IMR-90 (cell line): ENCODE measurements around the gene BRAT1. TPM values are rescaled to one million over a fixed set of nuclear protein-coding genes. Genes with fewer than 3 reads are reported as not detected.
A peak's percentile ranks its signal among the peaks of the same experiment; 100 is the strongest.

Experiments used
- ATAC-seq: fragments of 200-7000 bp; cut with Tn5 transposase; 2 replicates; pipeline ENCODE4 v1.9.1; 2020; ENCODE audit warnings: low read depth, mild to moderate bottlenecking, moderate library complexity
- BruUV-seq: library from RNA; stranded (reverse); fragments of 400-500 nt; replicated peaks from 2 replicates; lab custom pipeline; 2021; lab: Mats Ljungman, UMichigan
- CTCF ChIA-PET: fragments of 300-600 bp; formaldehyde crosslinking; extraction: SDS; loops from one replicate; lab custom pipeline; 2021; ENCODE audit warnings: antibody characterized with exemption; lab: Yijun Ruan, JAX
- POLR2A ChIA-PET: fragments of 300-600 bp; sonication (Branson Sonifier 250); formaldehyde crosslinking; loops from one replicate; lab custom pipeline; 2022; ENCODE audit warnings: antibody characterized with exemption; ENCODE audit not compliant: unreplicated experiment; lab: Charles Lee
- DNase-seq: peaks from one replicate; pipeline ENCODE4 v3.0.0; 2013
- H2AFZ ChIP-seq: replicated peaks from 2 replicates; pipeline ENCODE3; 2013; ENCODE audit warnings: low read length, mild to moderate bottlenecking; ENCODE audit not compliant: poor library complexity
- H2AK5ac ChIP-seq: 2 replicates; pipeline ENCODE4 v1.6.1; 2013; ENCODE audit warnings: low read depth, low read length, inconsistent platforms
- H2AK9ac ChIP-seq: replicated peaks from 2 replicates; pipeline ENCODE3; 2013; ENCODE audit warnings: mild to moderate bottlenecking, low read depth, low read length, moderate library complexity; ENCODE audit not compliant: poor library complexity
- H2BK120ac ChIP-seq: 2 replicates; pipeline ENCODE4 v1.6.1; 2013; ENCODE audit warnings: low read depth, low read length, inconsistent platforms
- H2BK15ac ChIP-seq: 3 replicates; pipeline ENCODE4 v1.6.1; 2013; ENCODE audit warnings: low read depth, low read length, inconsistent platforms
- H2BK20ac ChIP-seq: 2 replicates; pipeline ENCODE4 v1.6.1; 2013; ENCODE audit warnings: low read depth, mild to moderate bottlenecking, inconsistent platforms, low read length, moderate library complexity
- H2BK5ac ChIP-seq: 2 replicates; pipeline ENCODE4 v1.6.1; 2013; ENCODE audit warnings: mild to moderate bottlenecking, low read depth, low read length, inconsistent platforms; ENCODE audit not compliant: poor library complexity, severe bottlenecking
- H3K14ac ChIP-seq: replicated peaks from 2 replicates; pipeline ENCODE4 v1.6.1; 2013; ENCODE audit warnings: low read depth, low read length, inconsistent platforms
- H3K18ac ChIP-seq: 2 replicates; pipeline ENCODE4 v1.6.1; 2013; ENCODE audit warnings: low read depth, low read length, control low read depth
- H3K23ac ChIP-seq: 2 replicates; pipeline ENCODE4 v1.6.1; 2013; ENCODE audit warnings: low read depth, low read length, inconsistent platforms
- H3K27ac ChIP-seq: 2 replicates; pipeline ENCODE4 v1.5.1; 2013; ENCODE audit warnings: mild to moderate bottlenecking, control low read depth, low read length; ENCODE audit not compliant: insufficient read depth
- H3K27me3 ChIP-seq: 2 replicates; pipeline ENCODE4 v1.6.1; 2013; ENCODE audit warnings: low read length; ENCODE audit not compliant: control insufficient read depth, insufficient read depth
- H3K36me3 ChIP-seq: 2 replicates; pipeline ENCODE4 v1.6.1; 2013; ENCODE audit warnings: low read length, mixed read lengths; ENCODE audit not compliant: control insufficient read depth, insufficient read depth
- H3K4ac ChIP-seq: 2 replicates; pipeline ENCODE4 v1.6.1; 2013; ENCODE audit warnings: low read depth, low read length, inconsistent platforms
- H3K4me1 ChIP-seq: 2 replicates; pipeline ENCODE4 v1.6.1; 2013; ENCODE audit warnings: low read length, mixed read lengths; ENCODE audit not compliant: control insufficient read depth, insufficient read depth
- H3K4me2 ChIP-seq: 2 replicates; pipeline ENCODE4 v1.6.1; 2013; ENCODE audit warnings: low read depth, mild to moderate bottlenecking, control low read depth, low read length, moderate library complexity
- H3K4me3 ChIP-seq: 2 replicates; pipeline ENCODE4 v1.5.1; 2013; ENCODE audit warnings: low read depth, mild to moderate bottlenecking, control low read depth, low read length, moderate library complexity; ENCODE audit not compliant: insufficient read depth
- H3K56ac ChIP-seq: 2 replicates; pipeline ENCODE4 v1.6.1; 2013; ENCODE audit warnings: low read length, inconsistent platforms; ENCODE audit not compliant: insufficient read depth; ENCODE audit errors: extremely low read depth
- H3K79me1 ChIP-seq, 2 experiments: 2 replicates each; pipeline ENCODE4 v1.6.1; 2013; ENCODE audit warnings: low read length in 2 of 2, inconsistent platforms in 1 of 2, low read depth in 1 of 2
- H3K9ac ChIP-seq: 2 replicates; pipeline ENCODE4 v1.6.1; 2013; ENCODE audit warnings: low read depth, low read length, control low read depth
- H3K9me1 ChIP-seq: 2 replicates; pipeline ENCODE4 v1.6.1; 2013; ENCODE audit warnings: low read length, inconsistent platforms; ENCODE audit not compliant: insufficient read depth
- H3K9me3 ChIP-seq: 2 replicates; pipeline ENCODE4 v1.6.1; 2013; ENCODE audit warnings: low read length; ENCODE audit not compliant: control insufficient read depth, insufficient read depth
- H4K20me1 ChIP-seq: 2 replicates; pipeline ENCODE4 v1.6.1; 2013; ENCODE audit warnings: low read length, inconsistent platforms; ENCODE audit not compliant: insufficient read depth
- H4K5ac ChIP-seq: 2 replicates; pipeline ENCODE4 v1.6.1; 2013; ENCODE audit warnings: mild to moderate bottlenecking, low read depth, low read length, control low read depth
- H4K8ac ChIP-seq, 2 experiments: 2 replicates each; pipeline ENCODE4 v1.6.1; 2013; ENCODE audit warnings: low read depth in 2 of 2, low read length in 2 of 2, control low read depth in 1 of 2, inconsistent platforms in 1 of 2
- H4K91ac ChIP-seq: 2 replicates; pipeline ENCODE4 v1.6.1; 2013; ENCODE audit warnings: low read depth, low read length, inconsistent platforms; ENCODE audit not compliant: insufficient read depth
- CHD1 ChIP-seq: IDR thresholded peaks from 2 replicates; pipeline ENCODE4 v1.6.1; 2012; ENCODE audit warnings: low read depth, low read length, improper control_type of control experiment
- FOS ChIP-seq: fragments of 150-350 bp; IDR thresholded peaks from 2 replicates; pipeline ENCODE4 v1.6.1; 2016; ENCODE audit warnings: low read depth, low read length
- MXI1 ChIP-seq: IDR thresholded peaks from 2 replicates; pipeline ENCODE4 v1.6.1; 2012; ENCODE audit warnings: low read depth, mild to moderate bottlenecking, low read length, moderate library complexity, borderline replicate concordance
- RAD21 ChIP-seq: IDR thresholded peaks from 2 replicates; pipeline ENCODE4 v1.6.1; 2012; ENCODE audit warnings: low read length, improper control_type of control experiment
- RFX5 ChIP-seq: IDR thresholded peaks from 2 replicates; pipeline ENCODE4 v1.8.0; 2012; ENCODE audit warnings: low read depth, mild to moderate bottlenecking, low read length, moderate library complexity
- SMC3 ChIP-seq: fragments of 150-350 bp; IDR thresholded peaks from 2 replicates; pipeline ENCODE4 v1.6.1; 2016; ENCODE audit warnings: low read depth, mild to moderate bottlenecking, antibody characterized with exemption, low read length, moderate library complexity
- WGBS, 2 experiments: methylation state at CpG; one replicate each; pipeline versions ENCODE4 v1.1.5 to v1.1.7; 2013; ENCODE audit warnings: missing lambda C conversion rate in 2 of 2; ENCODE audit not compliant: insufficient read length in 1 of 2; ENCODE audit errors: extremely low coverage in 2 of 2; 5-methylcytosine and 5-hydroxymethylcytosine counted together
- dilution Hi-C: fragments of 300-500 bp; cut with HindIII; formaldehyde crosslinking; loops from one replicate; pipeline ENCODE4 v1.14.3; 2018; ENCODE audit warnings: low sequenced_read_pairs; ENCODE audit not compliant: unreplicated experiment
- in situ Hi-C: fragments of 300-500 bp; cut with MboI; formaldehyde crosslinking; loops from 3 replicates; pipeline ENCODE4 v1.14.3; 2019; ENCODE audit warnings: low sequenced_read_pairs, inconsistent platforms, mixed read lengths
- intact Hi-C: fragments of 100-400 bp; cut with micrococcal nuclease; formaldehyde crosslinking; loops from 2 replicates; pipeline ENCODE4 v1.10.0; 2022
- polyA plus RNA-seq, 3 experiments: library from polyadenylated mRNA; depleted of rRNA; stranded (reverse); fragments of >200 nt; gene quantifications; 2 replicates each; pipeline ENCODE4 v1.2.3, GENCODE V29; 2012; ENCODE audit warnings: low replicate concordance in 1 of 3
- total RNA-seq: library from RNA; depleted of rRNA; stranded (reverse); fragments of >200 nt; gene quantifications from 2 replicates; pipeline ENCODE4 v1.2.3, GENCODE V29; 2012

Gene BRAT1
- total and polyA plus RNA-seq, 2 of the 4 experiments (the other 2 are of a cell fraction) = 6.8 to 21.9 TPM

DNA sequence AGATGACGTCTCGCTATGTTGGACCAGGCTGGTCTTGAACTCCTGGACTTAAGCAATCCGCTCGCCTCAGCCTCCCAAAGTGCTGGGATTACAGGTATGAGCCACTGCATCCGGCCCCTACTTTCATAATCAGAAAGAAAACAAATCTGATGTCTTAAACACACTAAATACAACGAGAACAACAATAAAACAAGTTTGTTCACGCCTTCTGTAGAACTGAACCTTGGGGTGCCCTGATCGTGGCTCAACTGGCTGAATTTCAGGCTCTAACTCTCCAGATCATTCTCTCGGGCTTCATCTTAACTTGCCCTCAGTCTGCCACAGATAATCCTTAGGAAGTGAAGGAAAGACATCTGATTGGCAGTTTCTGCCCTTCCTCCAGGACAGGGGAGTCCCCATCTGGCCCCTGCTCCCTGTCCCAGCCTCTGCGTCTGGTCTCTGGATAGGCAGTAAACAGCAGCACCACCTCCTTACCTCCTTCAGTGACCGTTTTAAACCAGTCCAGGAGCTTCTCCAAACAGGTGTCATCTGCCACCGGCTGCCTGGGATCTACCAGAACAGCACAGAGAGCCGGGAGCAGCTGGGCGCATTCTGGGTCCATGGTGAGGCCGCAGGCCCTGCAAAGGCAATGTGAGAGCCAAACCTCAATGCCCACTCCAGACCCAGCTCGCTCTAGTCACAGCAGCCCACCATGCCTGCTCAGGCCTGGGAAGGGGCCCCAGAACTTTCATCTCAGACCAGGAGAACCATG, 1.3 kb downstream of the BRAT1 start:
- Histone ChIP-seq H3K4ac (no peak overlapping the region), H2BK120ac (no peak overlapping the region), H3K36me3 (peaks cover 5% of the 10 kb centered on the region), H3K4me3 (no peak overlapping the region), H3K4me1 (peaks cover 7% of the 10 kb centered on the region), H3K23ac (peak overlapping the region; percentile 51), H3K14ac (peak overlapping the region; percentile 48; the same call in 1 of the 2 replicates), H4K20me1 (peaks cover 6% of the 10 kb centered on the region; the same call in 1 of the 2 replicates), H4K91ac (no peak overlapping the region), H3K56ac (peak overlapping the region; percentile 15; the same call in 1 of the 2 replicates), H2BK15ac (no peak overlapping the region), H3K27ac (no peak overlapping the region), H2AK9ac (peak overlapping the region; percentile 7), H3K9me3 (no peaks in the 10 kb centered on the region), H4K5ac (no peak overlapping the region), H3K18ac (no peak overlapping the region), H2AK5ac (0 out of 2 replicates have a peak overlapping the region, but pooled peaks have one; percentile 24), H2BK5ac (no peak overlapping the region), H4K8ac (no peak overlapping the region), H2AFZ (peak overlapping the region; percentile 46), H2BK20ac (no peak overlapping the region), H3K4me2 (peak overlapping the region; percentile 92), H3K9ac (peak overlapping the region; percentile 99), H3K79me1 (peaks cover 13 to 32% of the 10 kb centered on the region in 2 experiments), H3K9me1 (peaks cover 8% of the 10 kb centered on the region; the same call in 1 of the 2 replicates), H3K27me3 (no peaks in the 10 kb centered on the region)
- 67% methylated on average over 7 of the region's 16 CpGs; no CpG with 5 or more reads in 1 of the 2 experiments for WGBS, 2 experiments
- ATAC-seq (no peak), DNase-seq (no peak)
- in situ Hi-C loops = no loop called here
- CTCF ChIA-PET = no interaction called here
- no TSS peak for BruUV-seq
- intact Hi-C loops = no loop called here
- TF ChIP-seq RFX5 (no peak), MXI1 (no peak), SMC3 (no peak), FOS (no peak), CHD1 (no peak), RAD21 (no peak)
- dilution Hi-C loops = no loop called here
- POLR2A ChIA-PET = interaction anchor here (0.6 kb wide), 1 partner anchor 127 kb away, joined by 6 read pairs; no protein-coding TSS in a partner anchor
